ENCODE results near the gene IRF8.

The IRF8 gene

DNA sequence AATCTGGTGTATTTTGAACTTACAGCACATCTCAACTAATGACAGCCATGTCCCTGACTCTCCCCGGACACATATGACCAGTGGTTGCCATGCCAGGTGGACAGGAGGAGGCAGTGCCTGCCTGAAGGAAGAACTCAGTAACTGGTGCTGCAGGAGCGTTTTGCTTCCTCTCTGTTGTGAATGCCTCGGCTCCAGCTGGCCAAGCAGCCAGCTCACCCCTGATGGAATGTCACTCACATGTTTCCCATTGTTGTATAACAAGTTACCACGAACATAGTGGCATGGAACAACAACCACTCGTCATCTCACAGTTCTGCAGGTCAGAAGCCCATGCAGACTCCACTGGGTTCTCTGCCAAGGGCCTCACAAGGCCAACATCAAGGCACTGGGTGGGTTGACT lies 20.1 kb upstream of the IRF8 start:
- Mint-ChIP-seq H3K36me3 (ENCODE audit: low read depth) (no peaks in the 10 kb centered on the region), H3K4me3 (no peak overlapping the region), H3K4me1 (ENCODE audit: low read depth) (peaks cover 47% of the 10 kb centered on the region), H3K27ac (no peak overlapping the region), H3K27me3 (peaks cover 26% of the 10 kb centered on the region), H3K9me3 (no peaks in the 10 kb centered on the region)

DNA sequence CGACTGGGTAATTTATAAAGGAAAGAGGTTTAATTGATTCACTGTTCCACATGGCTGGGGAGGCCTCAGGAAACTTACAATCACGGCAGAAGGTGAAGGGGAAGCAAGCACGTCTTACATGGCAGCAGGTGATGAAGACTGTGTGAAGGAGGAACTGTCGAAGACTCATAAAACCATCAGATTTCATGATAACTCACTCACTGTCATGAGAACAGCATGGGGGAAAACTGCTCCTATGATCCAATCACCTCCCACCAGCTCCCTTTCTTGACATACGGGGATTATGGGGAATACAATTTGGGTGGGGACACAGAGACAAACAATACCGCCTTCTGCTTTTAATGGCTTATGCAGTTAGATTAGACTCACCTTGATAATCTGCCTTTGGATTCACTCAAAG lies 19.4 kb upstream of the IRF8 start:
- no peaks in the 10 kb centered on the region for H3K36me3 Mint-ChIP-seq (ENCODE audit: low read depth)
- no peak overlapping the region for H3K27ac Mint-ChIP-seq
- peaks cover 51% of the 10 kb centered on the region for H3K4me1 Mint-ChIP-seq (ENCODE audit: low read depth)
- no peaks in the 10 kb centered on the region for H3K9me3 Mint-ChIP-seq
- no peak overlapping the region for H3K4me3 Mint-ChIP-seq
- H3K27me3 Mint-ChIP-seq = peaks cover 33% of the 10 kb centered on the region

DNA sequence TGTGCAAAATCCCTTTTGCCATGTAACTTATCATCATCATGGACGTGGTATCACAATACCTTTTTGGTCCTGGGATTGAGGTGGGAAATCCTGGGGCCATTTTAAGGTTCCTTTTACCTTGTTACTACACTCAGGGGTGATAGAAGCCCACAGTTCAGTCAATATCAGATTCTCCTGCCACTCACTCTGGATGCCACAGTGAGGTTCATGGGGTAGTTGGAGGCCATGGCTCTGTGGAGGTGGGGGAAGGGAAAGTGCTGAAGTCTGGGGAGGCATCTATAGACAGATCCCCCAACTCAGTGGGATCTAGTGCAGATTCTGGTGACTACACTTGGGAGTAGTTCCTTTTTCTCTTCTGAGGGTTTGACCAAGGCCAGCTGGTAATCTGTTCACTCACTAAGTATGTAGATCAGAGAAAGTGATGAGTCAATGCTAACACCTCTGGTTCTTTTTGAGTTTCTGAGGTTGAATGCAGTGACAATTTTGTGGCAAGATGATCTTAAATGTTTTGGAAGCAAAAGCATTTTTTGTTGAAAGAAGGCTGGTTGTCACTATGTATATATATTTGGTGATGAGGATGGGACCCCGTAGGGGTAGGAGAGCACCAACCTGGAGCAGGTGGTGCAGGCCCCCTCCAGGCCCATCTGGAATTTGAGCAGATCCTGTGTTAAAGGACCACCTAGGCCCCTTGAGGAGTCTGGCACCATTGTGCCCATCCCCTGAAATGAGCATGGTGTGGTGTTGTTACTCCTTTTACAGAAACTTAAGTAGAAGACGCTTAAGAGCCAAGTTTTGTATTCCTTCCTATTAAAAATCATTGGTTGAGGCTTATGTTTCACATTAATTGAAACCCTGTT lies 18.8 kb upstream of the IRF8 start:
- H3K27me3 Mint-ChIP-seq = peaks cover 38% of the 10 kb centered on the region
- peak overlapping the region; percentile 44 for H3K4me3 Mint-ChIP-seq
- peaks cover 51% of the 10 kb centered on the region for H3K4me1 Mint-ChIP-seq (ENCODE audit: low read depth)
- peak overlapping the region; percentile 58 for H3K27ac Mint-ChIP-seq
- H3K36me3 Mint-ChIP-seq (ENCODE audit: low read depth) = no peaks in the 10 kb centered on the region
- H3K9me3 Mint-ChIP-seq = no peaks in the 10 kb centered on the region

- no peak overlapping the region for H3K4me3 Mint-ChIP-seq
- no peak overlapping the region for H3K27ac Mint-ChIP-seq
- peaks cover 37% of the 10 kb centered on the region for H3K27me3 Mint-ChIP-seq
- no peaks in the 10 kb centered on the region for H3K9me3 Mint-ChIP-seq
- H3K36me3 Mint-ChIP-seq (ENCODE audit: low read depth) = no peaks in the 10 kb centered on the region
- peaks cover 51% of the 10 kb centered on the region for H3K4me1 Mint-ChIP-seq (ENCODE audit: low read depth)
These were observed 18.1 kb upstream of the IRF8 start for GRCh38 chr16:85880861-85881260.

GRCh38 chr16:85881436-85881835 lies 17.5 kb upstream of the IRF8 start:
- Mint-ChIP-seq H3K4me3 (no peak overlapping the region), H3K4me1 (ENCODE audit: low read depth) (peaks cover 51% of the 10 kb centered on the region), H3K9me3 (no peaks in the 10 kb centered on the region), H3K27ac (no peak overlapping the region), H3K36me3 (ENCODE audit: low read depth) (no peaks in the 10 kb centered on the region), H3K27me3 (peaks cover 31% of the 10 kb centered on the region)

GRCh38 chr16:85882181-85882810 lies 16.7 kb upstream of the IRF8 start:
- Mint-ChIP-seq H3K27me3 (peaks cover 24% of the 10 kb centered on the region), H3K36me3 (ENCODE audit: low read depth) (no peaks in the 10 kb centered on the region), H3K9me3 (no peaks in the 10 kb centered on the region), H3K4me1 (ENCODE audit: low read depth) (peaks cover 52% of the 10 kb centered on the region), H3K4me3 (peak overlapping the region; percentile 36), H3K27ac (peak overlapping the region; percentile 57)

- Mint-ChIP-seq H3K4me1 (ENCODE audit: low read depth) (peaks cover 67% of the 10 kb centered on the region), H3K4me3 (no peak overlapping the region), H3K36me3 (ENCODE audit: low read depth) (no peaks in the 10 kb centered on the region), H3K9me3 (no peaks in the 10 kb centered on the region), H3K27me3 (peaks cover 21% of the 10 kb centered on the region), H3K27ac (no peak overlapping the region)
These were observed 15.1 kb upstream of the IRF8 start for GRCh38 chr16:85883813-85884212.

GRCh38 chr16:85884808-85885463 lies 14.0 kb upstream of the IRF8 start:
- peaks cover 71% of the 10 kb centered on the region for H3K4me1 Mint-ChIP-seq (ENCODE audit: low read depth)
- H3K4me3 Mint-ChIP-seq = no peak overlapping the region
- peaks cover 19% of the 10 kb centered on the region for H3K27me3 Mint-ChIP-seq
- H3K9me3 Mint-ChIP-seq = no peaks in the 10 kb centered on the region
- H3K27ac Mint-ChIP-seq = no peak overlapping the region
- no peaks in the 10 kb centered on the region for H3K36me3 Mint-ChIP-seq (ENCODE audit: low read depth)

- H3K27ac Mint-ChIP-seq = no peak overlapping the region
- H3K9me3 Mint-ChIP-seq = no peaks in the 10 kb centered on the region
- H3K36me3 Mint-ChIP-seq (ENCODE audit: low read depth) = no peaks in the 10 kb centered on the region
- H3K27me3 Mint-ChIP-seq = peaks cover 19% of the 10 kb centered on the region
- H3K4me3 Mint-ChIP-seq = no peak overlapping the region
- peaks cover 68% of the 10 kb centered on the region for H3K4me1 Mint-ChIP-seq (ENCODE audit: low read depth)
These were observed 13.4 kb upstream of the IRF8 start for GRCh38 chr16:85885537-85885936.

- Mint-ChIP-seq H3K27ac (peak overlapping the region; percentile 86), H3K27me3 (peaks cover 18% of the 10 kb centered on the region), H3K4me3 (peak overlapping the region; percentile 51)
These were observed 10.3 kb upstream of the IRF8 start for GRCh38 chr16:85888405-85889331.

GRCh38 chr16:85891033-85891775 lies 7.8 kb upstream of the IRF8 start:
- H3K27ac Mint-ChIP-seq = no peak overlapping the region
- H3K9me3 Mint-ChIP-seq = no peaks in the 10 kb centered on the region
- no peaks in the 10 kb centered on the region for H3K36me3 Mint-ChIP-seq (ENCODE audit: low read depth)
- no peak overlapping the region for H3K4me3 Mint-ChIP-seq
- no peaks in the 10 kb centered on the region for H3K27me3 Mint-ChIP-seq
- H3K4me1 Mint-ChIP-seq (ENCODE audit: low read depth) = peaks cover 45% of the 10 kb centered on the region

More at GRCh38 chr16:85888405-85889331, 10.3 kb upstream of the IRF8 start:
- peaks cover 47% of the 10 kb centered on the region for H3K4me1 Mint-ChIP-seq (ENCODE audit: low read depth)
- H3K36me3 Mint-ChIP-seq (ENCODE audit: low read depth) = no peaks in the 10 kb centered on the region
- H3K9me3 Mint-ChIP-seq = no peaks in the 10 kb centered on the region

DNA sequence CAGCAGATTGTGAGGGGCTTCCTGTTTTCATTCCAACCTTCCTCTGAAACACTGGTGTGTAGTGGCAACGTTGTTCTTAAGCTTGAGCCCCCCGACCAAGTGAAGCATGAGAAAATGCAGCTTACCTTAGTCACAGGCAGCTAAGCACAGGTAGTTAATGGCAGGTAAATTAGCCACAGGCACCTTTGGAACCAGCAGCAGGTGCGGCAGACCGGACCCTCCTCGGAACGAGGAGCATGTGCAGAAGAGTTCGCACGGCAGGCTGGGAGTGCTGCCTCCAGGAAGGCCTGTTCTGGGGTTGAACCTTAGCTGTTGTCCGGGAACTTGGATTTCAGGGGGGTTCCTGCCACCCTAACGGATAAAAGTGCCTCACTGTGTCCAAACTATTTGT lies 7.2 kb upstream of the IRF8 start:
- Mint-ChIP-seq H3K27me3 (no peaks in the 10 kb centered on the region), H3K9me3 (no peaks in the 10 kb centered on the region), H3K27ac (no peak overlapping the region), H3K4me1 (ENCODE audit: low read depth) (peaks cover 45% of the 10 kb centered on the region), H3K4me3 (no peak overlapping the region), H3K36me3 (ENCODE audit: low read depth) (no peaks in the 10 kb centered on the region)

GRCh38 chr16:85892760-85893159 lies 6.2 kb upstream of the IRF8 start:
- Mint-ChIP-seq H3K36me3 (ENCODE audit: low read depth) (no peaks in the 10 kb centered on the region), H3K4me3 (no peak overlapping the region), H3K27me3 (no peaks in the 10 kb centered on the region), H3K9me3 (no peaks in the 10 kb centered on the region), H3K4me1 (ENCODE audit: low read depth) (peaks cover 49% of the 10 kb centered on the region), H3K27ac (no peak overlapping the region)

DNA sequence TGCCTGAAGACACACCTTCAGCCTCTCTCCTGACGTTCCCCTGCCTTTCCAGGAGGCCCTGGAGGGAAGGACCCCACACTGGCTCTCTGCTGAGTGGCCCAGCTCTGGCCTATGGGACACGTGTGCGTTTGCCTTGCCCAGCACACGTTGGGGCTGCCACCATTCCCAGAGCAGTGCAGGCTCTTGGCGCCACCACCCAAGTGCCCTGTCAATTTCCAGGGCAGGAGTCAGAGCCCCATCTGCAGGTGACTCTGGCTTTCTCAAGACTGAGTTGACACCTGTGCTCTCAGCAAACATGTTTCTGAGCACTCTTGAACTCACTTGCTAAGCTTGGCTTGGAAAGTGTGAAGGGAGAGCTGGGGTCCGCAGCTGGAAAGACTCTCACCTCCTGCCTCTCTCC lies 4.7 kb upstream of the IRF8 start:
- Mint-ChIP-seq H3K36me3 (ENCODE audit: low read depth) (peaks cover 2% of the 10 kb centered on the region), H3K27ac (no peak overlapping the region), H3K4me1 (ENCODE audit: low read depth) (peaks cover 39% of the 10 kb centered on the region), H3K27me3 (no peaks in the 10 kb centered on the region), H3K4me3 (no peak overlapping the region), H3K9me3 (no peaks in the 10 kb centered on the region)
